Prostate gland (tissue), 2 donors: ENCODE data around the gene PKP4. TPM values are rescaled to one million over a fixed set of nuclear protein-coding genes. Genes with fewer than 3 reads are reported as not detected.

Experiments used
- DNase-seq: peaks from one replicate; pipeline ENCODE4 v3.0.0-alpha.2; 2019; ENCODE audit warnings: low spot score
- H3K27ac ChIP-seq, 2 donors: fragments of 200-600 bp; sonication (generic); 2 replicates each; pipeline ENCODE4 v1.5.1; 2017 to 2019
- H3K27me3 ChIP-seq: fragments of 200-600 bp; sonication (generic); replicated peaks from 2 replicates; pipeline ENCODE4 v1.5.1; 2019; ENCODE audit not compliant: insufficient read depth
- H3K36me3 ChIP-seq, 2 donors: fragments of 200-600 bp; sonication (generic); 1 replicate in 1 of 2; 2 replicates in 1 of 2; pipeline versions ENCODE4 v1.5.1 to v1.8.1; 2017 to 2019
- H3K4me1 ChIP-seq: fragments of 200-600 bp; sonication (generic); replicated peaks from 2 replicates; pipeline ENCODE4 v1.5.1; 2019
- H3K4me3 ChIP-seq, 2 donors: fragments of 200-600 bp; sonication (generic); 2 replicates each; pipeline ENCODE4 v1.5.1; 2017 to 2019
- H3K9me3 ChIP-seq: fragments of 200-600 bp; sonication (generic); 2 replicates; pipeline ENCODE4 v1.5.1; 2017
- POLR2A ChIP-seq: fragments of 450-650 bp; IDR thresholded peaks from one replicate; pipeline ENCODE4 v1.6.1; 2016; ENCODE audit warnings: antibody characterized with exemption, mild to moderate bottlenecking
- POLR2AphosphoS5 ChIP-seq: sonication (generic); formaldehyde crosslinking; IDR thresholded peaks from one replicate; pipeline ENCODE4 v1.6.1; 2017; ENCODE audit warnings: antibody characterized with exemption
- WGBS: methylation state at CpG from one replicate; pipeline ENCODE4 v1.1.5; 2018; 5-methylcytosine and 5-hydroxymethylcytosine counted together
- intact Hi-C: fragments of 100-400 bp; cut with DNase I; formaldehyde crosslinking; loops from one replicate; pipeline ENCODE4 v1.14.2; 2022
- total RNA-seq, 2 donors: library from RNA; depleted of rRNA; stranded (reverse); fragments of >200 nt; gene quantifications; one replicate each; pipeline ENCODE4 v1.1.0, GENCODE V29; 2016
- TF ChIP-seq, protein P1 (sequence below), 4 experiments: fragments of 200-600 bp in 2 of 4; fragments of 450-650 bp in 2 of 4; sonication (generic) in 2 of 4; IDR thresholded peaks; 1 replicate in 3 of 4; 2 replicates in 1 of 4; pipeline ENCODE4 v1.5.1; 2016 to 2019; ENCODE audit warnings: antibody characterized with exemption in 4 of 4, mild to moderate bottlenecking in 2 of 4, moderate library complexity in 2 of 4

PKP4 gene
- total RNA-seq, 2 donors from 2014 or later, result 49.0 to 57.9 TPM

DNA sequence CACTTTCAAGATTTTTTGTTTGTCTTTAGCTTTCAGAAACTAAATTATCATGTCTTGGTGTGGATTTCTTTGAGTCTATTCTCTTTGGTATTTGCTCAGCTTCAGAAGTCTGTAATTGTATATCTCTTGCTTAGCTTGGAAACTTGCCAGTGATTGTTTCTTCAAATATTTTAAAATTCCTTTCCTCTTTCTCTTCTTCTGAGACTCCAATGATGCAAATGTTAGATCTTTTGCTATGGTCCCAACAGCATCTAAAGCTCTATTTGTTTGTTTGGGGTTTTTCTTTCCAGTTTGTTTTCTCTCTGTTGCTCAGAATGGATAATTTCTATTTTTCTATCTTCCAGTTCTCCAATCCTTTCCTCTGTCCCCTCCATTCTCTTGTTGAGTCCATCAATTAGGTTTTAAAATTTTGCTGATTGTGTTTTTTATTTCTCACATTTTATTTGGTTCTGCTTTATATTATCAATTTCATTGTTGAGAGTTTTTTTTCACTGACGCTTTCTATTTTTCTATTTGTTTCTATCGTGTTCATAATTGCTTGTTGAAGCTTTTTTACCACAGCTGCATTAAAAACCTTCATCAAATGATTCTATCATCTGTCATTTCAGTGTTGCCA lies 256.9 kb downstream of the PKP4 start:
- no peaks in the 10 kb centered on the region for H3K27me3 ChIP-seq
- WGBS, result 96% methylated on average over 2 of the region's 2 CpGs

DNA sequence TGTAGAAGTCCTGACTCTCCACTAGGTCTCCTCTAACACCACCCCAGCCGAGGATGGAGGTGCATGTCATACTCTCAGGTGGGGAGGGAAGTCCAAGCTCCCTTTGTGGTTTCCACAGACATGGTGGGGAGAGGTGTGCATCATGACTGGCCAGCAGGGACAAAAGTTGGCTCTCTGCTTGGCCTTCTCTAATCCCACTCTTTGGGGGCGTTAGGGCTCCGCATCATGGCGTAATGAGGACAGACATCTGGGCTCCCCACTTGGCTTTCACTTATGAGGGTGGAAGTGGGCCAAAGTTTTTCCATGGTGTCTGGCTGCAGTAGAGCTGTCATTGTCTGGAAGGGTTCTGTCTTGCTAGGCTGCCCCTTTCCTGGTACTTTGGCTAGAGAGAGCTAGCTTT lies 257.7 kb downstream of the PKP4 start:
- H3K4me1 ChIP-seq, result no peaks in the 10 kb centered on the region
- TF ChIP-seq, protein P1, sequence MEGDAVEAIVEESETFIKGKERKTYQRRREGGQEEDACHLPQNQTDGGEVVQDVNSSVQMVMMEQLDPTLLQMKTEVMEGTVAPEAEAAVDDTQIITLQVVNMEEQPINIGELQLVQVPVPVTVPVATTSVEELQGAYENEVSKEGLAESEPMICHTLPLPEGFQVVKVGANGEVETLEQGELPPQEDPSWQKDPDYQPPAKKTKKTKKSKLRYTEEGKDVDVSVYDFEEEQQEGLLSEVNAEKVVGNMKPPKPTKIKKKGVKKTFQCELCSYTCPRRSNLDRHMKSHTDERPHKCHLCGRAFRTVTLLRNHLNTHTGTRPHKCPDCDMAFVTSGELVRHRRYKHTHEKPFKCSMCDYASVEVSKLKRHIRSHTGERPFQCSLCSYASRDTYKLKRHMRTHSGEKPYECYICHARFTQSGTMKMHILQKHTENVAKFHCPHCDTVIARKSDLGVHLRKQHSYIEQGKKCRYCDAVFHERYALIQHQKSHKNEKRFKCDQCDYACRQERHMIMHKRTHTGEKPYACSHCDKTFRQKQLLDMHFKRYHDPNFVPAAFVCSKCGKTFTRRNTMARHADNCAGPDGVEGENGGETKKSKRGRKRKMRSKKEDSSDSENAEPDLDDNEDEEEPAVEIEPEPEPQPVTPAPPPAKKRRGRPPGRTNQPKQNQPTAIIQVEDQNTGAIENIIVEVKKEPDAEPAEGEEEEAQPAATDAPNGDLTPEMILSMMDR (IDR thresholded peaks at IDR 0.05), result no peak
- TF ChIP-seq POLR2AphosphoS5 (no peak), POLR2A (no peak)
- no peaks in the 10 kb centered on the region for H3K27me3 ChIP-seq
- H3K9me3 ChIP-seq, result no peaks in the 10 kb centered on the region
- H3K36me3 ChIP-seq, result no peaks in the 10 kb centered on the region
- H3K4me3 ChIP-seq, result no peak overlapping the region
- intact Hi-C loops, result no loop called here
- no peak for DNase-seq
- no peak overlapping the region for H3K27ac ChIP-seq
- WGBS, result 75% methylated on average over 4 of the region's 4 CpGs

More for the DNA sequence above, 256.9 kb downstream of the PKP4 start:
- intact Hi-C loops, result no loop called here
- Histone ChIP-seq H3K9me3 (no peaks in the 10 kb centered on the region), H3K4me1 (no peaks in the 10 kb centered on the region), H3K27ac (no peak overlapping the region), H3K4me3 (no peak overlapping the region), H3K36me3 (no peaks in the 10 kb centered on the region)
- DNase-seq, result no peak
- TF ChIP-seq POLR2AphosphoS5 (no peak), POLR2A (no peak)
- TF ChIP-seq, protein P1 (IDR thresholded peaks at IDR 0.05), result no peak

DNA sequence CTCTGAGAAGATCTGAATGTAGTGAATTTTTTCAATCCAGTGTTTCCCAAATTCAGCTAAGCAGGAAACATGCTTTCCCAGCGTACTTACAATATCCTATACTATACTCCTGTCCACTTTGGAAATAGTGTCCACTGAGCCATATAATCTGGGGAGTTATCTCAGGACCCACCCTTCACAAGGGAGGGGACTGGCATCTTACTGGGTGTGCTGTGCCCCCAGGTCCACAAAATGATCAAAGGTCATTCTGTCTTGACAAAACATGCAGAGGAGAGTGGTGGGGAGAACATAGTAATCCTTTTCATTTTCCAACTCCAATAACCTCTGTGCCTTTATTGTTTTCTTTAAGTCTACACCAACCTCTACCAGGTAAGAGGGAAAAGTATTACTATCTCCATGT lies 258.6 kb downstream of the PKP4 start:
- Histone ChIP-seq H3K9me3 (no peaks in the 10 kb centered on the region), H3K4me1 (no peaks in the 10 kb centered on the region), H3K36me3 (no peaks in the 10 kb centered on the region), H3K4me3 (no peak overlapping the region), H3K27ac (no peak overlapping the region), H3K27me3 (no peaks in the 10 kb centered on the region)
- intact Hi-C loops, result no loop called here
- DNase-seq, result no peak
- TF ChIP-seq POLR2AphosphoS5, result no peak
- TF ChIP-seq, protein P1 (IDR thresholded peaks at IDR 0.05), result no peak
- TF ChIP-seq POLR2A, result no peak
- WGBS, result 97% methylated on average over 1 of the region's 1 CpG

DNA sequence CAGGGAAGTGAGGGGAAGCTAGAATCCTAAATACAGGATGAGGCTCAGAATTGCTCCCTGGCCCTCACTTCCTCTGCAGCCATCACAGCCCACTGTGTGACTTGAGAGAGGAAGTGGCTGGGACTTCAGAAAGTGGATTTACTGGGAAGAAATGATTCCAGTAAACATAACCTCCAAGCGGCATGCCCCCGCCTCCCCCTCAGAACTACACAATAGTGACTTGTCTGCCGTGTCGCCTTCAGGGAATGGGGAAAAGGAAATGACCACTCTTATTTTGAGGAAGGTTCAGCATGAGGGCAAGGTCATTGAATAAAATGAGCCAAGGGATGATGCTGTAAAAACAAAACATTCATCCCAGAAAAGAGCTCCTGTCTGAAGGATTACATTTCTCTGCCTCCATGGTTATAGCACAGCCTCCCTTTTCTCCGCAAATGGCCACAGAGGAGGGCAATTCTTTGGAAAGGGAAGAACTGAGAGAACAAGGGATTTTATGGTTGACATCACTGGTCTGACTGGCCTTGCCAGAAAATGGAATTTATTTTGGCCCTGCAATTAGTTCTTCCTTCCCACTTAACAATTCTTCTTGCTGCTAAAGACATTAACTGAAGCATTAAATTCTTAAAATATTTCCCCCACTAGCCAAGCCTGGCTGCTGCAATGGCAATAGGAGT lies 259.5 kb downstream of the PKP4 start:
- no peaks in the 10 kb centered on the region for H3K9me3 ChIP-seq
- H3K27me3 ChIP-seq, result no peaks in the 10 kb centered on the region
- no peaks in the 10 kb centered on the region for H3K4me1 ChIP-seq
- 51% methylated on average over 5 of the region's 5 CpGs for WGBS
- no peak overlapping the region for H3K4me3 ChIP-seq
- TF ChIP-seq POLR2A, result no peak
- TF ChIP-seq, protein P1 (IDR thresholded peaks at IDR 0.05), result no peak
- H3K27ac ChIP-seq, result no peak overlapping the region
- intact Hi-C loops, result no loop called here
- DNase-seq, result no peak
- no peaks in the 10 kb centered on the region for H3K36me3 ChIP-seq

DNA sequence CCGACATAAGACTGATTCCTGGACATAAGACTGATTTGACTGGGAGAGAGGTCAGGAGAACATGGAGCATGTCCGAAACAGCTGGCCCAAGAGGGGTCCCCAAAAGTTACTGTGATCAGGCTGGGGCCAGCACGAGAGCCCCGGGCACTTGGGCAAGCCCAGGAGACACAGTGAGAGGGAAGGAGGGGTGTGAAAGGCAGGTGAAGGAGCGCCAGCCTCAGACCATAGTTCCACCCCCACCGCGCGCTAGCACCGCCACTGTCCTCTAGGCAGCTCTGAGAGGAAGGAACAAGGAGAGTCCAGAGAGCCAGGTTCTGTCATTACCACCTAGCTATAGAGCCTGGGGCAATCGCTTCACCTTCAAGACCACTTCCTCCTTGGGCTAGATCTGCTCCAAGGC lies 260.2 kb downstream of the PKP4 start:
- no peak for TF ChIP-seq POLR2AphosphoS5
- TF ChIP-seq, protein P1 (IDR thresholded peaks at IDR 0.05), result no peak
- TF ChIP-seq POLR2A, result no peak
- WGBS, result 83% methylated on average over 10 of the region's 10 CpGs

More for the DNA sequence above, 260.2 kb downstream of the PKP4 start:
- Histone ChIP-seq H3K9me3 (no peaks in the 10 kb centered on the region), H3K27me3 (no peaks in the 10 kb centered on the region), H3K36me3 (no peaks in the 10 kb centered on the region), H3K4me1 (no peaks in the 10 kb centered on the region), H3K4me3 (no peak overlapping the region), H3K27ac (no peak overlapping the region)
- DNase-seq, result no peak
- intact Hi-C loops, result no loop called here
